ENCODE data around the gene GRP.

- TF ChIP-seq POLR2AphosphoS5 (IDR thresholded peaks at IDR 0.05) (no peak), POLR2A (IDR thresholded peaks at IDR 0.05) (no peak), EP300 (IDR thresholded peaks at IDR 0.05) (no peak), CTCF (IDR thresholded peaks at IDR 0.05) (no peak)
These were observed 39.7 kb upstream of the GRP start for GRCh38 chr18:59180150-59180845.

Measured in gastroesophageal sphincter (tissue), 3 donors.